GM21390 (cell line): ENCODE measurements around the gene NMNAT2.

Experiments
- ATAC-seq: cut with Tn5 transposase; IDR thresholded peaks from one replicate; pipeline ENCODE4 v1.9.1; 2021; ENCODE audit not compliant: unreplicated experiment

The NMNAT2 gene

GRCh38 chr1:183270541-183271141, 147.5 kb downstream of the NMNAT2 start:
- ATAC-seq = no peak

GRCh38 chr1:183267646-183268431, 150.3 kb downstream of the NMNAT2 start:
- ATAC-seq = no peak

DNA sequence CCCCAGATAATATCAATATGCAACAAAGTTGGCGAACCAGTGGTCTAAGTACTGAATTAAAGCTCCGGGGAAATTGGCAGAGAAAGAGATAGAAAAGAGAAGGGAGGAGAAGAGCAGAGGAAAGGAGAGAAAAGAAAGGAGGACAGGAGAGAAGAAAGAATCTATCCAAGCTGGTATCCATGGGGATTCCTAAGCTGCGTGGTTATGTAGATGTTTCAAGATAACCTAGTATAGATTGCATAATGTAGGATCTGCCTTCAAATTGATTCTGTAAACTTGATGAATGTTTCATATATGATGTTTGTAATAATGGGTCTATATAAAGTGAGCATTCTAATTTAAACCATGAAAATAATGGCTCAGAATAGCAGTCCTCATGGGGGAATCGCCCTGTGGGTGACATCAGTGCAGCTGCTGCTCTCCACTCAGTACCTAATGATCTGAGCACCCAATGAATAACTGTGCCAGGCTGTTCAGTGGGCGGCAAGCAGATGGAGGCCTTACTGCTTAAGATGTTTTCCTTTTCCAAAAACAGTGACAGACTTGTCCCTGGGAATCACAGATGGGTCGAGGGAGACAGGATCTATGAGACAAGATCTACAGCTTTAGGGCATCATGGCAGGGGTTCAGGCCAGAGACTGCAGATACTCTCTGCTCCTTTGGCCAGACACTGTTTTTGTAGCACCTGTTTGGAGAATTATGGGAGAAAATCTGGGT, 154.1 kb downstream of the NMNAT2 start:
- ATAC-seq = no peak

GRCh38 chr1:183262628-183263200, 155.5 kb downstream of the NMNAT2 start:
- no peak for ATAC-seq

- ATAC-seq = no peak
These were observed 158.3 kb downstream of the NMNAT2 start for GRCh38 chr1:183259924-183260323.

GRCh38 chr1:183255073-183255472, 163.1 kb downstream of the NMNAT2 start:
- no peak for ATAC-seq

- no peak for ATAC-seq
These were observed 166.2 kb downstream of the NMNAT2 start for GRCh38 chr1:183251959-183252450.

GRCh38 chr1:183251101-183251958, 166.8 kb downstream of the NMNAT2 start:
- ATAC-seq = no peak

DNA sequence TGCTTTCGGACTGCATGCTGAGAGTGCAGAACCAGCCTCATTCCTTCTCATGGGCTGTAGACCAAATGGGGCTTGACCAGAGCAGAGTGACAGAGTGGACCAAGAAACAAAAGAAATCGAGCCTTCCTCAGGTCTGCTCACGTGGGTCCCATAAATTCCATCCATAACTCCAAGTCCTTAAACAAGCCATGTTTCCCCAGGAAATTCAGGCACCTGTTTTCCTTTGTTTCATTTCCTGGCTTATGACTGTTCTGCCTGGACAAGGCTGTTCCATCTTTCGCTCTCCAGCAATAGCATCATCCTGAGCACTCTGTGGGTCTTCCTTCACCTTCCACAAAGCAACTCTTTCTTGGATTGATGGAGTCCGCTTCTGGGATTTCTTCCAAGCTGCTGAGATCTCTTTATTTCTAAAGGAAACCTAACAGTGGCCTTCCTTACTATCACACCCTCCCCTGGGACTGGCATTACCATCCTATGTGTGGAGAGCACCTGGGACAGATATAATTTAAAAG, 168.2 kb downstream of the NMNAT2 start:
- no peak for ATAC-seq

GRCh38 chr1:183248989-183249691, 169.0 kb downstream of the NMNAT2 start:
- no peak for ATAC-seq

- ATAC-seq = no peak
These were observed 170.2 kb downstream of the NMNAT2 start for GRCh38 chr1:183247931-183248330.

DNA sequence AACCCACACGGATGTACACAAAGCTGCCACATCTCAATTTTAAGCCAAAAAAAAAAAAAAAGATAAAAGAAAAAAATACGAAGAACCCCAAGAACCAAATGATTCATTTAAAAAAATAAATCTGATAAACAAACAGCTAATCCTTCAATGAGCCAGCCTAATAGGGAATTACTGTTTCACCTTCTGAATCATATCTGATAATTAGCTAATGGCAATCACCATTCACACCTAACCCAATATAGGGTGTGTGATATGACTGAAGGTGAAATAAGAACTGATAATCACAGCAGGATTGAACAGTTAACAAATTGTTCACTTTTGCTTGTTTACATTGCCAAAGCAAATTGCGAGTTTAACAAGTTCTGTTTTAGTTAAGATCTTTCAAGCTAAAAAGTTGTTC, 170.7 kb downstream of the NMNAT2 start:
- ATAC-seq = no peak

- ATAC-seq = no peak
These were observed 171.1 kb downstream of the NMNAT2 start for GRCh38 chr1:183247066-183247465.

GRCh38 chr1:183246436-183246835, 171.7 kb downstream of the NMNAT2 start:
- ATAC-seq = no peak

DNA sequence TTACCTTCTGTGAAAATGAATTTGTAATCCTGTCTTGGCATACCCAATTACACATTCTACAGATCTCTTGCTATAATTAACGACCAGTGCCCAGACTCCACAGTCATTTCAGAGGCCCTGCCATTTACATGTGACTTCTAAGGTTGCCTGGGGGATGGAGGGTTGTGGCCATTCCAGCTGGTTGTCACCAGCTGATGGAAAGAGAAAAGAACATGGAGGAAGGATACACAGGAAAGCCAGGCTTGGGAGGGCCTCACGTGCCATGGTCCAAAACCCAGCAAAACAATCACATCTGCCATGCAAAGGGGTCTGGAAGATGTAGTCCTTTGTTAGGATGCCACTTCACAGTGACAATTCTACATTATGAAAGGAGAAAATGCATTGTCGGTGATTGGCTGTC, 172.8 kb downstream of the NMNAT2 start:
- no peak for ATAC-seq

DNA sequence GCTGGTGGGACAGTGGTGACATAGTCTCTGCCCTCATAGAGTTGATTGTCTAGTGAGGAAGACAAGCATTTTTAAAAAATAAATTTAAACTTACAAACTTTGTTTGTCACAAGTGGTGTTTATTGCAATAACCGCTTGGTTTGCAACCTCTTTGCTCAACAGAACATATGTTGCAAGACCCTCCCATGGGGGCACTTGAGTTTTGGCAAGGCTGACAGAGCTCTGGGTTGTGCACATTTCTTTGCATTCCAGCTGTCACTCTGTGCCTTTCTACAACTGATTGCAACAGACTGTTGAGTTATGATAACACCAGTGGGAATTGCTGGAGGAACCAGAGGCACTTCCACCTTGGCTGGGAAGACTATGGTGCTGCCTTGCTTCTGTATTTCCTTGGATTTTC, 173.7 kb downstream of the NMNAT2 start:
- no peak for ATAC-seq

DNA sequence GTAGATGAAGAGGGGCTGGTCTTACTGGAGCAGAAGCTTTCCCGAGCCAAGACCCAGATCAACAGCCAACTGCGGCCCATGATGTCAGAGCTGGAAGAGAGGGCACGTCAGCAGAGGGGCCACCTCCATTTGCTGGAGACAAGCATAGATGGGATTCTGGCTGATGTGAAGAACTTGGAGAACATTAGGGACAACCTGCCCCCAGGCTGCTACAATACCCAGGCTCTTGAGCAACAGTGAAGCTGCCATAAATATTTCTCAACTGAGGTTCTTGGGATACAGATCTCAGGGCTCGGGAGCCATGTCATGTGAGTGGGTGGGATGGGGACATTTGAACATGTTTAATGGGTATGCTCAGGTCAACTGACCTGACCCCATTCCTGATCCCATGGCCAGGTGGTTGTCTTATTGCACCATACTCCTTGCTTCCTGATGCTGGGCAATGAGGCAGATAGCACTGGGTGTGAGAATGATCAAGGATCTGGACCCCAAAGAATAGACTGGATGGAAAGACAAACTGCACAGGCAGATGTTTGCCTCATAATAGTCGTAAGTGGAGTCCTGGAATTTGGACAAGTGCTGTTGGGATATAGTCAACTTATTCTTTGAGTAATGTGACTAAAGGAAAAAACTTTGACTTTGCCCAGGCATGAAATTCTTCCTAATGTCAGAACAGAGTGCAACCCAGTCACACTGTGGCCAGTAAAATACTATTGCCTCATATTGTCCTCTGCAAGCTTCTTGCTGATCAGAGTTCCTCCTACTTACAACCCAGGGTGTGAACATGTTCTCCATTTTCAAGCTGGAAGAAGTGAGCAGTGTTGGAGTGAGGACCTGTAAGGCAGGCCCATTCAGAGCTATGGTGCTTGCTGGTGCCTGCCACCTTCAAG, 174.8 kb downstream of the NMNAT2 start:
- no peak for ATAC-seq

DNA sequence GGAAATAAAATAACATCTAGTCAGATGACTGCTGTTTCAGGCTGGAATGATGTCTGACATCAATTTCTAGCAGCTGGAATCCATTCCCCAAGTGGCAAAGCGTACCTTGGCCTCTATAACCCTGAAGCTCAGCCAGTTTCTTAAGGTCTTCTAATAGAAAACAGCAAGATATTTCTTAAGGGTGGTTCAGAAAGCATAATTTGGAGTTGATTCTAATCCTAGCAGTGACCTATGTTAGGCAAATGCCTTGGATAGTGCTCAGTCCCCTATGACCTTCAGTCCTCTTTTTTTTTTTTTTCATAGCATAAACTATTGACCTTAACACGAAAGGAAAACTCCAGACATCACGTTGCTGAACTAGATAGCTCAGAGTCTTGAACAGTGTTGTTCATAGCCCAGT, 175.6 kb downstream of the NMNAT2 start:
- no peak for ATAC-seq

GRCh38 chr1:183241471-183241870, 176.7 kb downstream of the NMNAT2 start:
- no peak for ATAC-seq
